Smooth muscle cell of the umbilical artery (primary cell): ENCODE results near the gene PKDCC. TPM values are rescaled to one million over a fixed set of nuclear protein-coding genes. Genes with fewer than 3 reads are reported as not detected.

Experiments used
- total RNA-seq: library from RNA; depleted of rRNA; stranded (reverse); fragments of >200 nt; gene quantifications from 2 replicates; pipeline ENCODE4 v1.2.3, GENCODE V29; 2014

The PKDCC gene
- 30.3 and 78.7 TPM in 2 replicates for total RNA-seq

GRCh38 chr2:42047488-42048298, at the start of gene PKDCC:
PKDCC (plus strand) TSS chr2:42048021; CDS start chr2:42048200, 179 bp downstream.

Other genes starting within 250 kb of the PKDCC start
- gene EML4, start 121.3 kb downstream of the PKDCC start, total RNA-seq, result 54.9 and 57.9 TPM in 2 replicates